A204.1 (cell line): Measurements from ENCODE around the gene WDR90.

ENCODE experiments used
- FAIRE-seq: peaks from 2 replicates; lab custom pipeline; 2012; peaks lifted over from hg19 to GRCh38; lab: Jason Lieb, UNC

Gene WDR90

DNA sequence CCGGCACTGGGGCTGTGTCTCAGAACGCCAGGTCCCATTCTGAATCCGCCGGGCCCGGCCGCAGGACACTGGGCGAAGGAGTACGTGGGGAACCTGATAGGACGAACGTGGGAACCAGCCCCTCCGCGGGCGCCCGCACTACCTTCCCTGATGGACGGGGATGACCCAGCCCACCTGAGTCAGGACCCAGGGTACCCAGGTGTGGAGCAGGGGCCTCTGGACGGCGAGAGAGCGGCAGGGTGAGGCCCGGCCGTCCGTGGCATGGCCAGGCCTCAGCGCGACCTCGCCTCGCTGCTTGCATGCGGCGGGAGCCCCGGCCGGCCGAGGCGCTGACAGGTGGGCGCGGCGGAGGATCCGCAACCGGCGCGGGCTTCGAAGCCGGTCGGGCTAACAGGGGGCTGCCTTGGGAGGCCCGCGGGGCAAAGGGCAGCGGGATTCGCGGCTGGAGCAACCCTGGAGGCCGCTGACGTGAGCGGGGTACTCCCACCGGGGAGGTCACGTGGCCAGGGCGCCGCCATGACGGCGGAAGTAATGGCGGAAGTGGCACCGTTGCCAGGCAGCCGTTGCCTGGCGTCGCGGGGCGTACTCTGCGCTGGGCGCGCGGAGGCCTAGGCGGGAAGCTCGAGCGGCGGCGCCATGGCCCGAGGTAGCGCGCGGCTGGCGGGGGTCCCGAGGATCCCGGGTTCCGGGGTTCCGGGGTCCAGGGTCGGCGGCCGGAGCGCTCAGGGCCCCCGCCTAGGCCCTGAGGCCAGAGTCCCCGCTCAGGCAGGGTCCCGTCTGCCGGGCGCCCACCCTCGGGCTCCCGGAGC, at the start of gene WDR90:
TSS of gene WDR90 (plus strand) at position 585 of the 809 bp plus-strand sequence. CDS start at position 637, 52 bp downstream.
- FAIRE-seq, result no peak

DNA sequence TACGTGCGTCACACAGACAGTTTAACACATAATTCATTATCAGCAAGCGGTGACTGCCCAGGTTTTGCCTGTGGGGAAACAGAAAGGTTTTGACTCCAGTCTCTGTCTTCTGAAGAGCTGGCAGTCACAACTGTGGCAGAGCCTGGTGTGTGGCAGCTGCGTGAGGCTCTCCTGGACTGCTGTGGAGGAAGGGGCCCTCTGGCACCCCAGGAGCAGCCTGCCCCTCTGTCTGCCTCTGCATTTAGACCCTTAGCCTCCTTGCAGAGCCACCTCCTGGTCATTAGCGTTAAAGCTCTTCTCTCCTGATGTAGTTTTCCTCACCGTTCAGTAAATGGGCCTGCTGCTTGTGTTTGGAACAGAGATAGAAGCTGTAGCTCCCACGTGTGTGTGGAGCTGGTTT, 48.4 kb upstream of the WDR90 start:
- no peak for FAIRE-seq

DNA sequence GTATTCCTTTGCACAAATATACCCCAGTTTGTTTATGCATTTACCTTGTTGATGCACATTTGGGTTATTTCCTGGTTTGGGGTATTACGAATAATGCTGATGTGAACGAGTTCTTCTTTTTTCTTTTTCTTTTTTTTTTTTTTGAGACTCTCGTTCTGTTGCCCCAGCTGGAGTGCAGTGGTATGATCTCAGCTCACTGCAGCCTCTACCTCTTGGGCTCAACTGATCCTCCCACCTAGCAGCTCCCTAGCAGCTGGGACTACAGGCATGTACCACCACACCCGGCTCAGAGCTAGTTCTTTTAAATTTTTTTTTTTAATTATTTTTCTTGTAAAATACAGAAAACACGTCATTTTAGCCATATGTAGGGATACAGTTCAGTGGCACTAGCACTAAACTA, 45.2 kb upstream of the WDR90 start:
- FAIRE-seq, result no peak

DNA sequence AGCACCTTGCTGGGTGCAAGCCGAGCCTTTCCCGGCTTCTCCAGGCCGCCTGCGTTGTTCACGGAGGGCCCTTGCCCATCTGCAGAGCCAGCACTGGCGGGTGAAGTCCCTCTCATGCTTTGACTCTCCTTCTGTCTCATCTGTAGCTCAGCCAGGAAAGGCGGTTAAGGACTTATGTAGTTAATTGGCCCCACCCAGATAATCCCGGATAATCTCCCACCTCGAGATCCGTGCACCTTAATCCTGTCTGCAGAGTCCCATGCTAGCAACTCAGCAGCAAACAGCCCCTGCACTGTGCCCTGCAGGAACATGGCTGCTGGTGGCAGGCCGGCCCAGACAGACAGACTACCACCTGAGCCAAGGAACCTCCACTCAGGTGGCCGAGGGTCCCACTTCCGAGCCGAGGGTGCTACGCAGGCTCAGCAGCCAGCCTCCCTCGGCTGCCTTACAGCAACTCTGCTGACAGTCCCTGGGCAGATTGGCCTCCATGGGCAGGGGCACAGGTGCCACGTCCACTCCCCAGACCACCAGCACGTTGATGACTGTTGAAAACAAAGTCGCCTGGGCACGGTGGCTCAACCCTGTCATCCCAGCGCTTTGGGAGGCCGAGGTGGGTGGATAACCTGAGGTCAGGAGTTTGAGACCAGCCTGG, 42.4 kb upstream of the WDR90 start:
- no peak for FAIRE-seq

GRCh38 chr16:608019-608418, 41.1 kb upstream of the WDR90 start:
- FAIRE-seq, result no peak

- FAIRE-seq, result no peak
Observed at GRCh38 chr16:609316-609715, 39.8 kb upstream of the WDR90 start.

DNA sequence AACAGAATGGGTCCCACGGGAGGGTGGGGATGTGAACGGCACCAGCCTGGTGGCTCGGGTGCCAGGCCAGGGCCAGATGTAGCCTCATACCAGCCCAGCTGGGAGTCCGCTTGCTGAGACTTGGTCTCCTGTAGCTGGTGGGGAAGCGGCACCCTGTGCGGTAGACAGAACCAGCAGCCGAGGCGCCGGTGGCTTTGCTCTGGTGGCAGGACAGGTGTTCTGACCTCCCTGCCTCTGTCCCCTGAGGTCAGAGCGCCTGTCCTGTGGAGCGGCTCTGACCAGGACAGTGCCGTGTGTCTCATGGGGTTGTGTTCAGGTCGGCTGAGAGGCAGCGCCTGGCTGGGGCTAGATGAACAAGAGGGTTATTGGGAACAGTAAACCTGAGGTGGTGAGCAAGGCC, 39.2 kb upstream of the WDR90 start:
- FAIRE-seq, result no peak

DNA sequence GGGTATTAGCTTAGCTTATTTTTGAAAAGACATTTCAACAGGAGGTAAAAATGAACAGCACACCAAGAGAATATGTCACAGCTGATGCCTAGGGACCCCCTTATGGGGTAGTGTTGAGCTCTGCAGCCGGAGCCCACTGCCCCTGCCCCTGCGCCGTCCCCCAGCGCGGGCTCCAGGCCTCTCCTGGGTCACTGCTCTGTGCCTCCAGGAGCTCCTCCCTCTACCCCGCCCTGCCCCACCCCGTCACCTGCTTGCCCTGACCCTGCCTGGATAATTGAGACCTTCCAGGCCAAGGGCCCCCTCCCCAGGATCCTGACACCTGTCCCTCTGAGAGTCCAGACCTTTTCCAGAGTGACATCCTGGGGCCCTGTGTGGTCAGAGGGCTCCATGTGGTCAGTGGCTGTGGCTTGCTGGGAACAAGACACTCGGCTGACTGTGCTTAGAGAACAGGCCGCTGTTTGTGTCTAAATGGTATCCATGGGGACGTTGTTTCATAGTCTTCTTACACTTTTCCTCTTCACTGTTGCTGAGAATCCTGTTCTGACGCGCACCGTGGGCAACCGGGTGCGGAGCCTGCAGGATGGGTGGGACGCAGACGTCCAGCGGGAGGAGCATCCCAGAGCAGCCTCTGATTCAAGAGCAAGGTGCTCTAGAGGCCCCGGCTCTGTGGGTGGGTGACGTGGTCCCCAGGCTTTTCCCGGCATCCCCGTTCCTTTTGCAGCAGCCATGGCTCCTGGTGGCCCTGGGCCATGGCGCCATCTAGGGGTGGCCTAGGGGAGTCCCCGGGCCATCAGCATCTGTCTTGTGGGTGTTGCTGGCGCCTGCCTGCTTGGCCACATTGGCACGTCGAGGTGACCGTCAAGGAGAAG, 38.4 kb upstream of the WDR90 start:
- FAIRE-seq, result no peak

- FAIRE-seq, result no peak
Observed at GRCh38 chr16:615122-615521, 34.0 kb upstream of the WDR90 start.

DNA sequence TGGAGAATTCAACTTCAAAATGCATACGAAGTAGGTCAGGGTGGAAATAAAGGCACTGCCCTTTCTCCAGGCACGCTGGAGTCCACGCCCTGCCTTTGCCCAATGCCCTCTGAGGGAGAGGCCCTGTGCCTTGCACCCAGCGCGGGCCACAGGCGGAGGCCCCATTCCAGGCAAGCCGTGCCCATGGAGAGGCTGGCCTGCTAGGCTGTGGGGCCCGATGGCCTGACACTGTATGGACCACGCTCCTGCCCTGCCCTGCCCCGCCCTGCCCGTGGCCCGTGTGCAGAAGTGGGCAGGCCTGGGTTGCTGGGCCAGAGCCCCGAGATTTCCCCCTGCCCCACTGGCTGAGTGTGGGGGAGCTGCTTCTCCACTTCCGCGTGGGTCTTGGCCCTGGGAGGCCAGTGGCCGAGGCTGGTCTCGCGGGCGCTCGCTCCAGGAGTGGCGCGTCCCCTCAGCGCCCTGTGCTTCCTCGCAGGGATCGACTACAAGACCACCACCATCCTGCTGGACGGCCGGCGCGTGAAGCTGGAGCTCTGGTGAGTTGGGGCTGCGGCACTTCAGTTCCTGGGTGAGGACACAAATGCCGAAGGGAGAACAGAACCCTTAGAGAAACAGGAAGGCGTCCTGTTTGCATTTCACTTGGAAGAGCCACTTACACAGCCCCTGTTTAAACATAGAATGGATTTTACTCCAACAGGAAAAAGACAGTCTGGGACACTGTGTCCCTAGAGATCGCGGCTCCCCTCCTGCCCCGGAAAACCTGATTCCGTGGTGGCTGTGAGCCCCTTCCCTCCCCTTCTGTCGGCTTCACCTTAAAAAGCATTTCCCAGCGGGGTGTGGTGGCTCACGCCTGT, 32.2 kb upstream of the WDR90 start:
- FAIRE-seq, result no peak

GRCh38 chr16:617855-618254, 31.3 kb upstream of the WDR90 start:
- no peak for FAIRE-seq

GRCh38 chr16:619476-620100, 29.6 kb upstream of the WDR90 start:
- FAIRE-seq, result no peak

DNA sequence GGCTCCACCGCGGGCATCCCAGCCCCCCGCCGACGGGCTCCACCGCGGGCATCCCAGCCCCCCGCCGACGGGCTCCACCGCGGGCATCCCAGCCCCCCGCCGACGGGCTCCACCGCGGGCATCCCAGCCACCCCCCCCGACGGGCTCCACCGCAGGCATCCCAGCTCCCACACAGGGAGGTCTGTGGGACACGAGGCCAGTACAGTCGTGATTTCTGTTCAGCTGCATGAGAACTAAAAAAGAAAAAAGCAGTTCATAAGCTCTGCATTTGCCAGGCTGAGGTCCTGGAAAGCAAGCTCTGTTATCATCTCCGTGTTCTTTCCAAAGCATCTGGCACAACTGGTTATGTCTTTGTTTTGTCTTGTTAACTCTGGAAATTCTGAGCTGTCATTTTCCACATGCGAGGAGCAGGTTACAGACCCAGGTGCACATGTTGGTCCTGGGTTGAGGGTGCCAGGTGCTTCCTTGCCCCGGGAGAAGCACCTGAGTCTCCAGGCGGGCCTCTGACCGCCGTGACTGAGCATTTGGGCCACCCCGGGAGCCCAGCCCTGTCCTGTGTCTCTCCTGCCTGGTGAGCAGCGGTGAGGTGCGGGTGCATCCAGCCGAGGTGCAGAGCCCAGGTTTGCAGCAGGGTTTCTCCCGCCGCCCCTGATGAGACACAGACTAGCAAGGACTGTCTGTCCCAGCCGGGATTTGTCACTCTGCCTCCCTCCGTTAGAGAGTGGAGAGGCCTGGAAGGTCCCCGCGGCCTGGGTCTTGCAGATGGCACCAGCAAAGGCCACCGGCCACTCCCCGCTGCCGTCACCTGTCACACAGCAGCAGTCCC, 28.3 kb upstream of the WDR90 start:
- no peak for FAIRE-seq

DNA sequence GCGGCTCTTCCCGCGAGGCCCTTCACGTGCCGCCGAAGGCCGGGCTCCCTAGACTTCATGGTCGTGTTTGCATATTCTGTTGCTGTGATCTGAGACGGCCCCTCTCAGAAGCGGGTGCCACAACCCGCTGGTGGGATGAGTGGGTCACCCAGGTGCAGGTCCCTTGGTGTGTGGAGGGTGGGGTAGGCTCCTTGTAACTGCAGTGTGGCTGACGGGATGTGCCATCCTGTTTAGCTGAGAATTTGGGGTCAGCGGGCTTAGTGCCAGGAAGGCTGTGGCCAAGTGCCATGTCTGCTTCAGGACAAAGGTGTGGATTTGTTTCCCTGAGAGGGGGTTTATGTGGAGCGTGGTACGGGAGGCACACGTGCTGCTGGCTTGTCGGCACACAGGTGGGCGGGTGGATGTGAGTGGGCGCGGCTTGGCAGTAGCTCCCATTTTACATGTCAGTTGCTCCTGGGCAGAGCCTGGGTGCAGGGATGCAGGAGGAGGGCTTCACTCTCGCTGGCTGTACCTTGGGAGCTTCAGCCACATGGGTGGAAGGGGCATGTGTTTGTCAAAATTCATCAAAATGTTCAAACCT, 27.5 kb upstream of the WDR90 start:
- no peak for FAIRE-seq

DNA sequence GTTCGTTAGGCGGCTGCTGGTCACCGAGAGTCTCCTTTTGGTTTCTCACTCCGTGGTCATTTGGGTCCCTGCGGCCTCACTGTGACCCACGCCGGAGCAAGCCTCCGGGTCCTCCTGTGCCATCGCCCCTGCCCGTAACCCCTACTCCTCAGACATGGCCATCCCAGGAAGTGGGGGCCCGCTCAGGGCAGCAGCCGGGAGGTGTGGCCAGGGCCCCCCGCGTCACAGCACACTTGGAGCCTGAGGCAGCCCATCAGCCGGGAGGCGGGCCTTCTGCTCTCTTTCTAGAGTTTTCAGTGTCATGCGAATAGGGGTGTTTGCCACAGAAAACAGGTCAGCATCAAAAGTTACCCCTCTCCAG, 26.3 kb upstream of the WDR90 start:
- no peak for FAIRE-seq

DNA sequence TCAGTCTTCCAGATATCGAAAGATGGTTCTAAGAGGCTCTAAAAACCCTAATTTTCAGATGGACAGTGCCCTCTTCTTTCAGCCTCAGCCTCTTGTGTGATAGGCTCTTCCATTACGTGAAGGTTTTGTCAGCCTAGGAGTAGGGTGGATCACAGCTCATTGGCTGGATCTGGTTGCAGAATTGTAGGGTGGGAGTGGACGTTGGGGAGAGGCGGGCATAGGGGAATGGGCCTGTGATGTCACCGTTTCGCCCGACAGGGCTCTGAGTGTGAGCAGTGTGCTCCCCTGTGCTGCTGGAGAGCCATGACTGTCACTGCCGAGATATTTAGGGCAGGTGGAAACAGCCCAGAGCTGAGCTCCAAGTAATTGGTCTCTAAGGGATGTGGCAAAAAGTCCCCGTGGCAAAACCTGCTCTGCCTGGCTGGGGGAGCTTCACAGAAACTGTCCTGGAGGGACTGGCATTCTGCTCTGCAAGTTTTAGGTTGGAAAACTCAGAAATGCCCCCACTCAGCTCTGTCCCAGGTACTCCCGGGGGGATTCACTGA, 24.6 kb upstream of the WDR90 start:
- FAIRE-seq, result no peak

- FAIRE-seq, result no peak
Observed at GRCh38 chr16:625117-625976, 23.8 kb upstream of the WDR90 start.

DNA sequence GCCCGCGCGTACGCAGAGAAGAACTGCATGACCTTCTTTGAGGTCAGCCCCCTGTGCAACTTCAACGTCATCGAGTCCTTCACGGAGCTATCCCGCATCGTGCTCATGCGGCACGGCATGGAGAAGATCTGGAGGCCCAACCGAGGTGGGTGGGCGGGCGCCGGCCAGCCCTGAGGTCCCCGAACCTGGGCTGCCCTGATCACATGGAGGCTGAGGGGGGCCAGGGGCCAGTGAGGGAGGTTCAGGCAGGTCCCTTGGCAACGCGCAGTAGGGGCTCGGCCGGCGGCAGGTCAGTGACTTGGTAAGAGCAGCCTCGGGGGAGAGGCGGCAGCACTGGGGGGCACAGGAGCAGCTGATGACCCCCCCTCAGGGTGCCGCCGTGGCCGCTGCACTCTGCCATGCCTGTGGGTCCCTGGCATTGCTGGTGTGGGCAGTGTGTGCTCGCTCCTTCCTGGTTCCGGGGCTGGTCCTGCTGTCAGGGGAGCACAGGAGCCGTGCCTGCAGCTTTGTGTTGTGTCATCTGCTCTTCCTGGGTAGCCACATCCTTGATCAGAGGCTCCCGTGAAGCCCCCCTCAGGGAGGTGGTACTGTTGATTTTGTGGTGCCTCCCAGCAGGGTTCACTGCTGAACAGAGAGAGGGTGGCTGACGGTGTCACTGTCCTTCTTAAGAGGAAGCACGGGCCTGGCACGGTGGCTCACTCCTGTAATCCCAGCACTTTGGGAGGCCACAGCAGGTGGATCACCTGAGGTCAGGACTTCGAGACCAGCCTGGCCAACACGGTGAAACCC, 23.0 kb upstream of the WDR90 start:
- no peak for FAIRE-seq
